Uterus (tissue), 4 donors: ENCODE results near the gene SDK2. TPM values are rescaled to one million over a fixed set of nuclear protein-coding genes. Genes with fewer than 3 reads are reported as not detected.

Experiments used
- DNase-seq, 2 donors: peaks; one replicate each; pipeline ENCODE4 v3.0.0-alpha.2; 2019 to 2020
- H3K27ac ChIP-seq, 2 donors: fragments of 200-600 bp; sonication (generic); 1 replicate in 1 of 2; 2 replicates in 1 of 2; pipeline ENCODE4 v1.5.1; 2016 to 2018
- H3K27me3 ChIP-seq, 2 donors: fragments of 200-600 bp; sonication (generic); one replicate each; pipeline ENCODE4 v1.5.1; 2018 to 2019; ENCODE audit warnings: control low read depth in 1 of 2
- H3K36me3 ChIP-seq, 2 donors: fragments of 200-600 bp; sonication (generic); one replicate each; pipeline ENCODE4 v1.5.1; 2019; ENCODE audit warnings: control low read depth in 1 of 2
- H3K4me1 ChIP-seq, 2 donors: fragments of 200-600 bp; sonication (generic); one replicate each; pipeline ENCODE4 v1.5.1; 2018 to 2019; ENCODE audit warnings: control low read depth in 1 of 2
- H3K4me3 ChIP-seq, 2 donors: fragments of 200-600 bp; sonication (generic); 1 replicate in 1 of 2; 2 replicates in 1 of 2; pipeline ENCODE4 v1.5.1; 2018 to 2019; ENCODE audit warnings: mild to moderate bottlenecking in 1 of 2
- H3K9me3 ChIP-seq, 2 donors: fragments of 200-600 bp; sonication (generic); one replicate each; pipeline ENCODE4 v1.5.1; 2019; ENCODE audit warnings: control low read depth in 1 of 2
- CTCF ChIP-seq, 4 experiments: fragments of 200-600 bp in 2 of 4; fragments of 450-650 bp in 2 of 4; sonication (generic) in 2 of 4; IDR thresholded peaks; one replicate each; pipeline ENCODE4 v1.5.1; 2016 to 2019; ENCODE audit warnings: antibody characterized with exemption in 4 of 4, mild to moderate bottlenecking in 2 of 4, moderate library complexity in 1 of 4
- POLR2A ChIP-seq, 2 donors: fragments of 450-650 bp; IDR thresholded peaks; one replicate each; pipeline ENCODE4 v1.6.1; 2016; ENCODE audit warnings: antibody characterized with exemption in 2 of 2, mild to moderate bottlenecking in 1 of 2, moderate library complexity in 1 of 2
- intact Hi-C: fragments of 100-400 bp; cut with DNase I; formaldehyde crosslinking; loops from one replicate; pipeline ENCODE4 v1.15.1; 2023; ENCODE audit warnings: low total_unique reads
- total RNA-seq, 4 donors: library from RNA; depleted of rRNA in 3 of 4; stranded (reverse); fragments of >200 nt in 3 of 4; gene quantifications; one replicate each; pipeline versions ENCODE4 v1.1.0 to v1.2.4, GENCODE V29; 2014 to 2023
- donor health status: DM: yes; HTN: yes; CAD: no.

SDK2 gene
- total RNA-seq, 4 donors from 2014 or later: 1.1 to 5.0 TPM; not detected in 2

- Histone ChIP-seq H3K36me3 (no peaks in the 10 kb centered on the region), H3K4me1 (no peaks in the 10 kb centered on the region), H3K27me3 (no peaks in the 10 kb centered on the region), H3K27ac (no peak overlapping the region), H3K4me3 (no peak overlapping the region), H3K9me3 (no peaks in the 10 kb centered on the region)
- TF ChIP-seq CTCF (IDR thresholded peaks at IDR 0.05): no peak
- TF ChIP-seq POLR2A (IDR thresholded peaks at IDR 0.05): no peak
- intact Hi-C loops: no loop called here
- DNase-seq: no peak
These were observed 130.8 kb downstream of the SDK2 start for GRCh38 chr17:73513426-73513825.

GRCh38 chr17:73511719-73512115 lies 132.5 kb downstream of the SDK2 start:
- intact Hi-C loops: no loop called here
- TF ChIP-seq CTCF (IDR thresholded peaks at IDR 0.05): no peak
- TF ChIP-seq POLR2A (IDR thresholded peaks at IDR 0.05): no peak
- Histone ChIP-seq H3K36me3 (no peaks in the 10 kb centered on the region), H3K9me3 (no peaks in the 10 kb centered on the region), H3K4me1 (no peaks in the 10 kb centered on the region), H3K27me3 (no peaks in the 10 kb centered on the region), H3K4me3 (no peak overlapping the region), H3K27ac (no peak overlapping the region)
- no peak for DNase-seq

- no peaks in the 10 kb centered on the region for H3K36me3 ChIP-seq
- no peaks in the 10 kb centered on the region for H3K9me3 ChIP-seq
- no peak overlapping the region for H3K27ac ChIP-seq
- DNase-seq: no peak
- TF ChIP-seq CTCF (IDR thresholded peaks at IDR 0.05): no peak
- TF ChIP-seq POLR2A (IDR thresholded peaks at IDR 0.05): no peak
- no peak overlapping the region for H3K4me3 ChIP-seq
- no peaks in the 10 kb centered on the region for H3K27me3 ChIP-seq
- intact Hi-C loops: no loop called here
- no peaks in the 10 kb centered on the region for H3K4me1 ChIP-seq
These were observed 133.1 kb downstream of the SDK2 start for GRCh38 chr17:73510981-73511718.

- TF ChIP-seq CTCF (IDR thresholded peaks at IDR 0.05) (no peak), POLR2A (IDR thresholded peaks at IDR 0.05) (no peak)
- intact Hi-C loops: no loop called here
These were observed 135.2 kb downstream of the SDK2 start for GRCh38 chr17:73508931-73509605.

More at GRCh38 chr17:73508931-73509605, 135.2 kb downstream of the SDK2 start:
- Histone ChIP-seq H3K4me3 (no peak overlapping the region), H3K9me3 (no peaks in the 10 kb centered on the region), H3K27ac (no peak overlapping the region), H3K36me3 (no peaks in the 10 kb centered on the region), H3K27me3 (no peaks in the 10 kb centered on the region), H3K4me1 (no peaks in the 10 kb centered on the region)
- no peak for DNase-seq
